ENCODE results near the gene CD2BP2.
A peak's percentile ranks its signal among the peaks of the same experiment; 100 is the strongest.
"Not testable (repeated sequence)": the region's sequence is repeated elsewhere in the genome, so short reads cannot be mapped to it uniquely, and the experiment has no call there.

The CD2BP2 gene

GRCh38 chr16:30343491-30343820, 11.7 kb downstream of the CD2BP2 start:
- DNase-seq (ENCODE audit: extremely low read depth in 1 of 2, low read depth in 1 of 2): not testable (repeated sequence)

GRCh38 chr16:30342751-30343490, 12.2 kb downstream of the CD2BP2 start:
- DNase-seq (ENCODE audit: extremely low read depth in 1 of 2, low read depth in 1 of 2): no peak

- DNase-seq (ENCODE audit: extremely low read depth in 1 of 2, low read depth in 1 of 2): not testable (repeated sequence)
Measured at GRCh38 chr16:30341971-30342370, 13.1 kb downstream of the CD2BP2 start.

- no peak for DNase-seq (ENCODE audit: extremely low read depth in 1 of 2, low read depth in 1 of 2)
Measured at GRCh38 chr16:30340621-30341020, 14.5 kb downstream of the CD2BP2 start.

- DNase-seq (ENCODE audit: extremely low read depth in 1 of 2, low read depth in 1 of 2): not testable (repeated sequence)
Measured at GRCh38 chr16:30338715-30339114, 16.4 kb downstream of the CD2BP2 start.

- DNase-seq (ENCODE audit: extremely low read depth in 1 of 2, low read depth in 1 of 2): not testable (repeated sequence)
Measured at GRCh38 chr16:30337964-30338357, 17.1 kb downstream of the CD2BP2 start.

- DNase-seq (ENCODE audit: extremely low read depth in 1 of 2, low read depth in 1 of 2): no peak
Measured at GRCh38 chr16:30335598-30336474, 19.3 kb downstream of the CD2BP2 start.

GRCh38 chr16:30335028-30335597, 20.0 kb downstream of the CD2BP2 start:
- peak; percentile 68 to 77 for DNase-seq (ENCODE audit: extremely low read depth in 1 of 2, low read depth in 1 of 2)

GRCh38 chr16:30334473-30334989, 20.6 kb downstream of the CD2BP2 start:
- DNase-seq (ENCODE audit: extremely low read depth in 1 of 2, low read depth in 1 of 2): peak; percentile 75 to 80

- not testable (repeated sequence) for DNase-seq (ENCODE audit: extremely low read depth in 1 of 2, low read depth in 1 of 2)
Measured at GRCh38 chr16:30324220-30324619, 30.9 kb downstream of the CD2BP2 start.

GRCh38 chr16:30318647-30319046, 36.5 kb downstream of the CD2BP2 start:
- not testable (repeated sequence) for DNase-seq (ENCODE audit: extremely low read depth in 1 of 2, low read depth in 1 of 2)

- DNase-seq (ENCODE audit: extremely low read depth in 1 of 2, low read depth in 1 of 2): not testable (repeated sequence)
Measured at GRCh38 chr16:30310937-30311336, 44.2 kb downstream of the CD2BP2 start.

GRCh38 chr16:30309255-30309654, 45.9 kb downstream of the CD2BP2 start:
- DNase-seq (ENCODE audit: extremely low read depth in 1 of 2, low read depth in 1 of 2): not testable (repeated sequence)
